Activated gamma-delta T cell (primary cell): Measurements from ENCODE around the gene TAC3.
"Not testable (repeated sequence)": the region's sequence is repeated elsewhere in the genome, so short reads cannot be mapped to it uniquely, and the experiment has no call there.

Experiments
- DNase-seq: peaks from one replicate; lab custom pipeline; 2025; lab: John Stamatoyannopoulos, UW

Gene TAC3

GRCh38 chr12:57004651-57005050 lies 11.7 kb downstream of the TAC3 start:
- DNase-seq = no peak

DNA sequence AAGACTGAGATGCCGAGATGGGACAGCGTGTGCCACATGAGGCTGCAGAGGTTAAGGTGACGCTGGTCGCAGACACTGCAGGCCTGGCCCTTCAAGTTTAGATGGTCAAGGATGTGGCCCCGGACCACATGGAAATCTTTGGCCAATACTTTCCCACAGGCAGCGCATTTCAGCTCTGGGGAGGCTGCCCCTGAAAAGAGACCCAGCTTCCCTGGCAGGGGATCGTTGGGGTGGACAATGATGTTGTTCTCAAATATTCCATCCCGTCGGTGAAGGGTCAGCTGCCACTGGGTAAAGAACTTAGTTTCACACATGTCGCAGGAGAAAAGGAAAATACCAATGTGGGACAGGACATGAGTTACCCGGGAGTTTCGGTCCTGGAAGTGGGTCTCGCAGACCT lies 12.9 kb downstream of the TAC3 start:
- DNase-seq = no peak

GRCh38 chr12:57001448-57001906 lies 14.9 kb downstream of the TAC3 start:
- DNase-seq = no peak

GRCh38 chr12:57000393-57000792 lies 15.9 kb downstream of the TAC3 start:
- no peak for DNase-seq

- no peak for DNase-seq
These were observed 16.9 kb downstream of the TAC3 start for GRCh38 chr12:56999456-56999855.

DNA sequence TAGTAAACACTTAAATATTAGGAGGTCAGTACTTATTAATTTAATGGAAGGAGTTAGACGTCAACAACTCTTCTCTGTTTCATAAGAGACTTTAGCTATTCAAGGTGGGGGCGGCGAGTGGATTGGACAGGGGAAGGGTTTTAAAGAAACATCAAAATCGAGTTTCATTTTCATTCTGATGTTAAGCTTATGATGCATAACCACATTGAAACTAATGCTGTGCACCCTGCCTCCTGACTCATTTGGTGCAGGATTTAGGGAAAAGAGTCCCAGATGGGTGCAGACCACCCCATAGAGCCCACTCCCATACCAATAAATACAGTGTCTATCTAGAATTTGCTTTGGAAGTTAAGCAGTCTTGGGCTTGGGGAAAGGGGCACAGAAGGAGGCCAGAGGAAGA lies 17.3 kb downstream of the TAC3 start:
- no peak for DNase-seq

DNA sequence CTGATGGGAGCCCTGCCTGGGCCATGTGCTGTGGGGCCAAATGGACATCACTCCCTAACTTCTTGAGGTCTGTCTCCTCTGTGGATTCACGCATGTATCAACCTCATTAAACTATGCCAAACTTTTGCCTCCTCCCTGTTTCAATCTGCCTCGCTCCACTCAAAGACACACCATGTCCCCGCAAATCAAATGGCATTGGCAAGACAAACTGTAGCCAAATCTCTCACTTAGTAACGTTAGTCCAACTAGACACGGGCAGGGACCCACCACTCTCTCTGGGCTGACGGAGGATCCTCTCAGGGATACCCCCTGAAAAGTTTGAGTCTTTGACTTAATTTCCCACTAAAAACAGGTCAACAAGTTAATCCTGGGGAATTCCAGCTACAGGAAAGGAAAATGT lies 18.0 kb downstream of the TAC3 start:
- no peak for DNase-seq

DNA sequence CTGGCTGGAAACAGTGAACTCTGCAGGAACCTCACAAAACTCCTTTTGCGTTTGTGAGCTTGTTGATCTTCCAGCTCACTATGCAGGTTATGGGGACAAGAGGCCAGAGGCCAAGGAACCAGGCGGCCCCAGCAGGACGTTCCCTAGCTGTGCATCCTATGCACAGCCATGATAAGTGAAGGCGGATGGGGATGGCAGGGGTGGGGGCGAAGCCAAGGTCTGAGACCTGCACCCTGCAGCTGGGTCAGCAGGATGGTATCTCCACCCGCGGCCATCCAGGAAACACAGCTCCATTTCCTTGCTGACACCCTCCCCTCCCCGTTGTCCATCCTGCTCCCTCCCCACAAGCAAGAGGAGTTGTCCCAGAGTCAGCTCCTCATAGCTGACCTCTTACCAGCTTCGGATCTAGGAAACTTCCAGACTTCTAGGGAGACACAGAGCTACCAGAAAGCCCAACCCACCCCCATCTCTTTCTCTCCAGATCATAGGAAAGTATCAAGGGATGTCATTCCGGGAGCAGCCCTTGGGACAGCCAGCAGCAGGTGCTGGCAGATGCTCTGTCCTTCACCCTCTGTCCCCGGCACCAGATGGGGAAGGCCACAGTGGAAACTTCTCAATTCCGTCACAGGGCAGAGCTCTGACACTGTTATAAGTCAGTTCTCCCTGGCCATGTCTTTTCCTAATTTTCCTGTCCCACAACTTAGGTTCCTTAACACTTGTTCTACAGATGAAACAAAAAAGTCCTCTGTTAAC lies 19.4 kb downstream of the TAC3 start:
- DNase-seq = no peak

DNA sequence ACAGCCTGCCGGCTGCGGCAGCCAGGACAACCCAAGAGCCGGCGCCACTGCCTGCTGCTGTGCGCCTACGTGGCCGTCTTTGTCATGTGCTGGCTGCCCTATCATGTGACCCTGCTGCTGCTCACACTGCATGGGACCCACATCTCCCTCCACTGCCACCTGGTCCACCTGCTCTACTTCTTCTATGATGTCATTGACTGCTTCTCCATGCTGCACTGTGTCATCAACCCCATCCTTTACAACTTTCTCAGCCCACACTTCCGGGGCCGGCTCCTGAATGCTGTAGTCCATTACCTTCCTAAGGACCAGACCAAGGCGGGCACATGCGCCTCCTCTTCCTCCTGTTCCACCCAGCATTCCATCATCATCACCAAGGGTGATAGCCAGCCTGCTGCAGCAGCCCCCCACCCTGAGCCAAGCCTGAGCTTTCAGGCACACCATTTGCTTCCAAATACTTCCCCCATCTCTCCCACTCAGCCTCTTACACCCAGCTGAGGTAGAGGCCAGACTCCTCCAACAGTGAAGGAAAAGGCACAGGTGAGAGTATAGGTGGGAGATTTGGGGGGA lies 20.3 kb downstream of the TAC3 start:
- DNase-seq = no peak

- DNase-seq = no peak
These were observed 21.0 kb downstream of the TAC3 start for GRCh38 chr12:56995201-56995929.

DNA sequence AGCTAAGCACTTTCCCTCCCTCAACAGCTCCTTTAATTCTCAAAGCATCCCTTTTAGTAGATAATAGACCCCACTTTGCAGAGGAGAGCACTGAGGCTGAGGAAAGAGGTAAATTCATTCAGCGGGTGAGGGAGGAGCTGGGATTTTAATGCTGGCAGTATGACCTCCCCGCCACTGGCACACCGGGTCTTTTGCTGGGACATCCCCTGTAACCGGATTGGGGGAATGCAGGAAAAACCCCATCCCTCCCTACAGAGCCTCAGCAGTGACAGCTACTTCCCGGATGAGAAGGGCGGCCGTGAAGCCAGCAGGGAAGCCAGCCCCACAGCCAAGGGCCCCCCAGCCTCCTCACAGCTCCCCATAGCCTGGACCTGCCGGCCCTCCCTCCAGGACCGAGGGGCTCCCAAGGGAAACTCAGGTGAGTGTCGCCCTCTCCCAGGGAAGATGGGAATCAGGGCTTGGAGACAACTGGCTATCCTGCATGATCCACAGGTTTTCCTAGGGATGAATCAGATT lies 22.0 kb downstream of the TAC3 start:
- DNase-seq = no peak

GRCh38 chr12:56993346-56993745 lies 23.0 kb downstream of the TAC3 start:
- DNase-seq = no peak

- DNase-seq = no peak
These were observed 24.7 kb downstream of the TAC3 start for GRCh38 chr12:56991319-56992246.

- DNase-seq = no peak
These were observed 25.5 kb downstream of the TAC3 start for GRCh38 chr12:56990648-56991318.

GRCh38 chr12:56989861-56990610 lies 26.3 kb downstream of the TAC3 start:
- no peak for DNase-seq

GRCh38 chr12:56988207-56988739 lies 28.1 kb downstream of the TAC3 start:
- no peak for DNase-seq

DNA sequence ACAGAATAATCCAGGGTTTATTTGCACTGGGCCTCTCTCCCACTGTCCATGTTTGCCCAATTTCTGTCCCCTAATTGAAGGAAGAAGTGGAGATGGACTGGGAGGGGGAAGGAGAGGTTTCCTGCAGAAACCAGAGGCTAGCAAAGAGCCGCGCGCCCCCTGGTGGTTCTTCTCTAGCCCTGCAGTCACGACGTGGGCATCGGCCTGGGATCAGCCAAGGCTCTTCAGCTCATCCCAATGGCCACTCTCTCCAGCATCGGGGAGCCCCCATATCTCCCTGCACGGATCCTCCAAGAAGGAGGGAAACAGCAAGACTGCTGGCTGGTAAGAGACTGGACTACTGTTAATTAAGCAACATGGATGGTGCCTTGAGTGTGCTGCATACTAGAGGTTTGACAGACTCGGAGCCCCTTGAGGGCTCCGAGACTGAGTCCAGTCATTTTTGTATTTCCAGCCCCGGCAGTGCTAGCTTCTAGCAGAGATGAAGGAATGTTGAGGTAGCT lies 28.7 kb downstream of the TAC3 start:
- peak; percentile 21 for DNase-seq

GRCh38 chr12:56987011-56987410 lies 29.3 kb downstream of the TAC3 start:
- DNase-seq = no peak

- DNase-seq = not testable (repeated sequence)
These were observed 30.6 kb downstream of the TAC3 start for GRCh38 chr12:56985714-56986113.

DNA sequence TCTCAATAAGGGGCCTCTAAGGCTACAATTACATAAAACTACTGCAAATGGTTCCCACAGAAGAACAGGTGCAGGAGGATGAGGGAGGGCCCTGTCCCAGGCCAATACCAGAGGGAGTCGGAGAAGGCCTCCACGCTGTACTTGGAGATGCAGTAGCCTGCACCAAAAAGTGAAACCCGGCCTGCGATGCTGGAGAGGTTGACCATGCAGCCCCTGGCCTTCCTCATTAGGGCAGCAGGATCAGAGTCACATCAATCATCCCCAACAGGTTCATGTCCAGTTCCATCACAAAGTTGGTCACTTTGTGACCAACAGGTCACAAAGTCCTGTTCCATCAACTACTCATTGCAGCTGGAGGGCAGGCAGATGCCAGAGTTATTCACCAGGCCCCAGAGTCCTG lies 32.9 kb downstream of the TAC3 start:
- DNase-seq = no peak
